NCI-H1092 treated with DMSO at 0.1 percent for 48 hours (cell line): ENCODE results near the gene LCN6.
"Not testable (repeated sequence)": the region's sequence is repeated elsewhere in the genome, so short reads cannot be mapped to it uniquely, and the experiment has no call there.

ENCODE experiments used
- DNase-seq: peaks from one replicate; lab custom pipeline; 2025; lab: John Stamatoyannopoulos, UW

The LCN6 gene

DNA sequence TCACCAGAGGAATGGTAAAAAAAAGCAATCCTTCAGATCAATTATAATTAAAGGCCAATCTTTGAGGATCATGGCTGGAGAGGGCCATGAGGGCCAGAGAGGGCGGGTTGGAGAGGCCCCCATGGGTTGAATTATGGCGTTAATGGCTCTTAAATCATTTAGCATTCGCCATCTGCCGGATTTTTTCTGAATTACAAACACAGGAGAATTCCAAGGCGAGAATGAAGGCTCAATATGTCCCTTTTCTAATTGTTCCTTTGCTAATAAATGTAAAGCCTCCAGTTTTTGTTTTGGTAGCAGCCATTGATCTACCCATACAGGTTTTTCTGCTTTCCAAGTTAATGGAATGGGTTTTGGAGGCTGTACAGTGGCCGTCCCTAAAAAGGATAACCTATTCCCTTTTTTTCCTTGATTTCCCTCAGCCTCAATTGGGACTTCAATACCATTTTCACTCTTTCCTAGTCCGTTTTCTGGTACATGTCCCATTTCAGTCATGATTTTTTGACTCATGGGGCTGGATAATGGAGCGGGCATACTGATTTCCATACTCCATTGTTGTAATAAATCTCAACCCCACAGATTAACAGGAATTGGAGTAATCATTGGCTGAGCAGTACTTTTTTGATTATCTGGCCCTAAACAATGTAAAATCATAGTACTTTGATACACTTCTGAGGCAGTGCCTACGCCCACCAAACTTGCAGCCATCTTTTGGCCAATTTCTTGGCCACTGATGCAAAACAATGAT lies 36.1 kb upstream of the LCN6 start:
- peak; percentile 24 for DNase-seq

DNA sequence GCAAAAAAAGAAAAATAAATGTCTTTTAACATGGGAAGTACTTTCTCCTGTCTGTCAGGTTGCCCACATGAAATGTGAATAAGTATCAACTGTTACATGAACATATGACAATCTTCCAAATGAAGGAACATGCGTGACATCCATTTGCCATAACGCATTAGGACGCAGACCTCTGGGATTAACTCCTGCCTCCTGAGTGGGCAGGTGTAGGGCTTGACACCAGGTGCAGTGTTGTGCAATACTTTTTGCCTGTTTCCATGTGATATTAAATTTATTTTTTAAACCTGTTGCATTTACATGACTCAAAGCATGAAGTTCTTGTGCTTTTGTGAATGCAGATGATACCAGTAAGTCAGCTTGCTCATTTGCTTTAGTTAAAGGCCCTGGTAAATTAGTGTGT lies 34.1 kb upstream of the LCN6 start:
- no peak for DNase-seq

DNA sequence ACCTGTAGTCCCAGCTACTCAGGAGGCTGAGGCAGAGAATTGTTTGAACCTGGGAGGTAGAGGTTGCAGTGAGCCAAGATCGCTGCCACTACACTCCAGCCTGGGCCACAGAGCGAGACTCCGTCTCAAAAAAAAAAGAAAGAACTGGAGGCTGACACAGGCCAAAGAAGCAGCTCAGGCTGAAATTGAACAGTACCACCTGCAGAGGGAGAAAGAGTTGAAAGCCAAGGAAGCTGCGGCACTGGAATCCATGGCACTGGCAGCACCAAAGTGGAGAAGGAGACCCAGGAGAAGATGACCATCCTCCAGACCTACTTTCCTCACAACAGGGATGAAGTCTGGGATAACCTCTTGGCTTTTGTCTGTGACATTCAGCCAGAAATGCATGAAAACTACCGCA lies 31.5 kb upstream of the LCN6 start:
- DNase-seq, result no peak

DNA sequence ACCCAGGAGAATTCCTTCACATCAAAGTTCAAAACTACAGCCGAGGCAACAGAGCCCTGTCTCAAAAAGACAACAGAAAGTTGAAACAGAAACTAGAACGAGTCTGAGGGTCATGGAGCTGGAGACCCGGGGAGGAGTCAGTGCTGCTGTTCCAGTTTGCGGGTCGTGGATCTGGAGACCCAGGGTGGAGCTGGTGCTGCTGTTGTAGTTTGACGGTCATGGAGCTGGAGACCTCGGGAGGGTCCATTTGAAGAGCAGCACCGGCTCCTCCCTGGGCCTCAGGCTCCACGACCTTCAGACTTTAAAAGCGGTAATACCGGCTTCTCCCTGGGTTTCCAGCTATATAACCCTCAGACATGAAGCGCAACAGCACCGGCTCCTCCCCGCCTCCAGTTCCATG lies 29.0 kb upstream of the LCN6 start:
- no peak for DNase-seq

DNA sequence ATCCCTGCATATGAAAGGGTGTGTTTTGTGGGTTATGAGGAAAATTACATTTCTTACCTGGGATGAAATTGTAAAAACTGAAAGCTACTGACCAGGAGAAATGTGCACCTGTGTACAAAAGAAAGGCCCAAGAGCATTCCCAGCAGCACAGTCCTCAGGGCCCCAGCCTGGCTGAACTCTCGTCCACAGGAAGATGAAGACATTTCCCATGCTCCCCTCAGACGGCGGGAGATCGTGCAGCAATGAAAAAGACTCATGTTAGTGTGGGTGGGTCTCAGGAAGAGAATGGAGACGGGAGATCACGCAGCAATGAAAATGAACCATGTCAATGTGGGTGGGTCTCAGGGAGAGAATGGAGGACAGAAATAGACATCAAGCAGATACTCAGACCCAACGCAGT lies 28.6 kb upstream of the LCN6 start:
- DNase-seq, result no peak

DNA sequence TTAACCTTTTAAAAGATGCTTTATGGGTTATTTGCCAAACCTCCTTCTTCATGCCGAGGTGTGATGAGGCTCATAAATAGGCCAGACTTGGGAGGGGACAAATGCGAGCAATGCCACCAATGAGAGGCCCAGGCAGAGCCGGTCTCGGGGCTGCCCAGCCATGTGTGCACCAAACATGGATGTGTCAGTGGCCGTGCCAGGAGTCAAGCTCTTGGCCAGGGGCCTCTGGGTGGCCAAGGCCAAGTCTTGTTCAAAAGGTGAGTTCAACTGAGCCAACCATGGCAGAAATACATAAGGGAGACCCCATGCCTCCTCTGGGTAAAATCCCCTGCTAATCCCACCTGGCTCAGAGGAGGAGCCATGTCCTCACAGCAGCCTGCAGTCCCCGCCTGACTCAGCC lies 26.9 kb upstream of the LCN6 start:
- DNase-seq, result no peak

DNA sequence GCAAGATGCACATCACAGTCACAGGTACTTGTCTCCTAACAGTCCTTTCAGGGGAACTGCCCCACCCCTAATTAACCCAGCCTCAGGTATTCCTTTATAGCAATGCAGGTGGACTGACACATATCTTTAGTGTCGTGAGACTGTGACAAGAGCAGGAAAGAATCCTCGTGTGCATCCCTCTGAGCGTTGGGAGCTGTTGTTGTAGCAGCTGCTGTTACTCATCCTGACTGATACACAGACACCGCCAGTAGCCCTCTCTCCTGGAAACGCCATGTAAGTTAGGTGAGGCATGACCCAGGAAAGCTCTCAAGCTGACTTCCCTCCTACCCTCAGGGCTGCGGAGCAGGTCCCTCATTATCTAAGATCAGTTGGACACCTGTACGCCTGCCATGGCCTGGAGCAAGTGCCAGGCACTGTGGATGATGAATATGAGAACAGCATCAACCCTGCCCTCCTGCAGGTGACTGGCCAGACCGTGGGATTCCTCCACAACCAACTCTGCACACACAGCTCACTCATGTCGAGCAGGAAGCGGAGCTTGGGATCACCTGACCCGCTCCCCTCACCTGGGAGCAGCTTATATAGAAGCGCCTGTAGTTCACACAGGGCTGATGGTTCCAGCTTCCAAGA lies 26.2 kb upstream of the LCN6 start:
- no peak for DNase-seq

DNA sequence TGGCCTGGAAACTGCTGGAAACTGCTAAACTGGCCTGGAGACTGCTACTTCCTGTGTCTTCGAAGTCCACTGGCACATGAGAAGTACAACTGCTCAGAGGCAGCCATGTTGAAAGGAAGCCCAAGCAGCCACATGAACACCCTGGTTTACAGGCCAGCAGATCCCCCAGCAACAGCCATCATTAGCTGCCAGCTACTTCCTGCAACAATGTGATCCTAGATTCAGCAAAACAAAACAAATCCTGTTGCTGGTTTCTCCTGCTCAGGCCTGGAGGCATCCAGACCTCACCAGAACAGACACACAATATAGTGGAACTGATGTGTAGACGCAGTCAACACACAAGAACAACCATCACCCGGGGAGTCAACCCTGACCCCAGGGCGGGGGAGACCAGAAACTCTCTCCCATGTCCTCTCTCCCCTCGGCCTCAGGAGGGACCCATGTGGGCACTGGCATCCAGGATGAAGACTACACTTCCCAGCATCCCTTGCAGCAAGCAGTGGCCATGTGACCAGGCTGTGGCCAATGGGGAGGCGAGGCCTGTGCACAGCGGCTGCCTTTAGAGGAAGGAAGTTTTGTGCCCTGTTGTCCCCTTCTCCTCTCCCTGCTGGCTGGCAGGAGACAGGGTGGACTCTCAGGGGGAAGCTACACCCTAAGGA lies 25.2 kb upstream of the LCN6 start:
- no peak for DNase-seq

DNA sequence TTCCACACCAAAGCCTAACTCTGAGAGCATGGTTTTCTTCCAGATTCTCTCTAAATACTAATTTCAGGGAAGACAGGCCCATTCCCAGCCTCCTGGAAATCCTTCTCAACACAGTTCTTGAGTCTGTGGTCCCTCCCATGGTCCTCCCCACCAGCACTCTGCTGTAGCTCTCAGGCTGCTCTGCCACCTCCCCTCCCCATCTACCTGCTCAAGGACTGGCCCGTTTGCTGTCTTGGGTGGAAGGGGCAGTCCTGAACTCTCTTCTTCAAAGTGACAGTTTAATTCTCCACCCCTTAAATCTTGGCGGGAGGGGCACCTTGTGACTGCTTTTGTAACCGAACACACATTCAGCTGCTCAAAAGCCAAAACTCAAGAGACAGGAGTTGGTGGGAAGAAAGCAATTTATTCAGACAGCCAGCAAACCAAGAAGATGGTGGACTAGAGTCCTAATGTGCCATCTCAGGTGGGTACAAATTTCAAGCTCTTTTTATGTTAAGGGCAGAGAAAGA lies 23.6 kb upstream of the LCN6 start:
- DNase-seq, result no peak

DNA sequence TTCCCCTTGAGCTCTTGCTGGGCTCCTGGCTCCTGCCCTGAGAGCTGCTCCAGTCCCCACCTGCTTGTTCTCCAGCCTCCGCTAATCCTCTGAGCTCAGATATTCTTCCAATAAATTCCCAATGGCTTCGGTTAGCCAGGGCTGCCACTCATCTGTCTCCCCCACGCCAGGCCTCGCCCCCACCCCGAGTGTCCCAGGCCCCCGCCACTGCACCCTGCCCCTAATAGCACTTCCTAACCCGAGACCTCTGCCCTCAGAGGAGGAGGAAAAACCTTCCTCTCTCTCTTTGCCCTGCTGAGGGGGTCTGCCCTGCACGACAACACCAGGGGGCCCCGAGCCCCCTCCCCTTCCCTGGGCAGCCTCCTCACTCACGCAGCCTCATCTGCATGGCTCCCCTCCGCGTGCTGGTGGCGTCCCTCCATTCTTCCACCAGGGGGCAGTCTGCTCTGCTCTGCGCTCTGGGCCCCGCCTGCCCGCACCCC lies 21.4 kb upstream of the LCN6 start:
- DNase-seq, result peak; percentile 32

DNA sequence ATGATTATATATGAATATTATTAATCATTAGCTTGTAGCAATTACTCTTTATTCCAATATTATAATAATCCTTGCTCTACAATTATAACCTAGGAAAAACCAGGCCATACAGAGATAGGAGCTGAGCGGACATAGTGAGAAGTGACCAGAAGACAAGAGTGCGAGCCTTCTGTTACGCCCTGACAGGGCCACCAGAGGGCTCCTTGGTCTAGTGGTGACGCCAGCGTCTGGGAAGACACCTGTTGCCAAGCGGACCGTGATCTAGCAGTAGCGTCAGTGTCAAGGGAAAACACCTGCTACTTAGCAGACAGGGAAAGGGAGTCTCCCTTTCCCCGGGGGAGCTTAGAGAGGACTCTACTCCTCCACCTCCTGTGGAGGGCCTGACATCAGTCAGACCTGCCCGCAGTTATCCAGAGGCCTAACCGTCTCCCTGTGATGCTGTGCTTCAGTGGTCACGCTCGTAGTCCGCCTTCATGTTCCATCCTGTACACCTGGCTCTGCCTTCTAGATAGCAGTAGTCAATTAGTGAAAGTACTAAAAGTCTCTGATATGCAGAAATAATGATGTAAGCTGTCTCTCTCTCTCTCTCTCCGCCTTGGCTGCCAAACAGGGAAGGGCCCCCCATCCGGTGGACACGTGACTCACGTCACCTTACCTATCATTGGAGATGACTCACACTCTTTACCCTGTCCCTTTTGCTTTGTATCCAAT lies 18.2 kb upstream of the LCN6 start:
- peak; percentile 34 for DNase-seq

DNA sequence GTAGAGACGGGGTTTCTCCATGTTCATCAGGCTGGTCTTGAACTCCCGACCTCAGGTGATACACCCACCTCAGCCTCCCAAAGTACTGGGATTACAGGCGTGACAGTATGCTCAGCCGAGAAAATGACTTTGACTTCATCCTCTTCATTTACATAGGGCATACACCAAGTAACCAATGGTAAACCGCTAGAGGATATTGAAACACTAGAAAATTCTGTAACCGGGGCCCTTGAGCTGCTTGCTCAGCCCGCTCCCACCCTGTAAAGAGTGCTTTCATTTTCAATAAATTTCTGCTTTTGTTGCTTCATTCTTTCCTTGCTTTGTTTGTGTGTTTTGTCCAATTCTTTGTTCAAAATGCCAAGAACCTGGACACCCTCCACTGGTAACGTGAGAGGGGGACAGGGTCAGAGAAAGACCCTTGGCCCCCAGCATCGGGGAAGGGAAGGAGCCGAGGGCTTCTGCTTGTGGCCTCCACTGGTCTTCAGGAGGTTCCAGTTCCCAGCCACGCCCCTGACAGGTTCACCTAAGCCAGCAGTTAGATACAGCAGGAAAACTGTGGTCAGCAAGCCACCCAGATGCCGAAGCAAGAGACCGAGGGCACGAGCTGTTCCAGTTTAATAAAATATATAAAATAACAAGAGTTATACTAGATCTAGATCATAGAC lies 17.6 kb upstream of the LCN6 start:
- not testable (repeated sequence) for DNase-seq

DNA sequence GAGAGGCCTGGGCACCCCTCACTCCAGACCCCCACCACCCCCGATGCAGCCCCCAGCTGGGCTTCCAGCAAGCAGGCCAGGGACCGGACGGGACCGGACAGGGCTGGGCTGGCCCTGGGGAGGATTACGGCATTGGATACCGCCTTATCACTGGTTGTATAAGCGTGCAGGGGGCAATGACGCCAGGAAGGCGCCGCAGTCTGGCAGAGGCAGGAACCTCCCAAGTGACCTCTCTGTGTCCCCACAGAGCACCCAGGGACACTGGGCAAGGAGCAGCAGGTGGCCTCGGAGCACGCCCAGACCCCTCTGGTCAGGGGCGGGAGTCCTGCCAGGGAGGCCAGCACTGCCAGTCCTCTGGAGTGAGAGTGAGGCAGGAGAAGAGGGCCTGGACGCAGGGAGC lies 16.7 kb upstream of the LCN6 start:
- no peak for DNase-seq

DNA sequence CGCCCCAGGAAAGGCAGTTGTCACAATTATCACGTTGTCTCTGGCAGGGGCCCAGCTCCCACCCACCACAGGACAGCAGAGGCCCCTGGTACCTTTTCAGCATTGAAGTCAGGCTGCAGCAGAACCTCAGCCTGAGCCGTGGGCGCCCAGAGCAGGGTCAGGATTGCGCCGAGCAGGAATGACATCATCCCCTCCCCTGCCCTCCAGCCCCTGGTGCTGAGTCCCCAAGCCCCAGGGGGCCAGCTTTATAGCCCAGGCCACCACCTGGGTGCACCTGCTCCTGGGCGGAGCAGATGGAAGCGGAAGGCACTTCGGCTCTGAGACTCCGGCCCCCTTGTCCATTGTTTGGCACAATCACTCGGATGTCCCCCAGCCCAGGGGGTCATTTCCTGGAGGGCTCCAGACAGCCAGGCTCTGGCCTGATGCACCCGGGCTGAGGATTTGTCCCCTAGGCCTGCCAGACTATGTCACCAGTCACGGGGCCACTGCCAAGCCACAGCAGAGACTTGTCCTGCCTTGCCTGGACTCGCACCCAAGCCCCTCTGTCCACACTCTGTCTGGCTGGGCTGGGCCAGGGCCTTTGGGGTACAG lies 16.1 kb upstream of the LCN6 start, which contains the start of gene LCN15:
LCN15 (minus strand) TSS at position 218 of the 591 bp plus-strand sequence; CDS start at position 188, 30 bp downstream.
- DNase-seq, result peak; percentile 50

DNA sequence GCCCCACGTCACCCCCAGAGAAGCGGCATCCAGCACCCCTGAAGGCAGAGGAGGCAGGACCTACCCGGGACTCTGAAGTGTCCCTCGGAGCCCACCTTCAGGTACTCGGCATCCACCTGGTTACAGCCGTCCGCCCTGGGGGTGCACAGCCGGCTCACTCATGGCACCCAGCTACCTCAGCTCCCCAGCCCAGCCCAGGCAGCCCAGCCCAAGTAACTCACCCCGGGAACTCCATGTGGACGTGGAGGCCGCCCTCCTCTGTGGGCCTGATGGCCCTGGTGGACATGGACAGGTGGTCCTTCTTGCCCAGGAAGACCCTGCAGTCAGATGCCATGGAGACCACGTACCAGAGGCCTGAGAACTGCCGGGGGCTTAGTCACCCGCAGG lies 15.3 kb upstream of the LCN6 start:
- no peak for DNase-seq

DNA sequence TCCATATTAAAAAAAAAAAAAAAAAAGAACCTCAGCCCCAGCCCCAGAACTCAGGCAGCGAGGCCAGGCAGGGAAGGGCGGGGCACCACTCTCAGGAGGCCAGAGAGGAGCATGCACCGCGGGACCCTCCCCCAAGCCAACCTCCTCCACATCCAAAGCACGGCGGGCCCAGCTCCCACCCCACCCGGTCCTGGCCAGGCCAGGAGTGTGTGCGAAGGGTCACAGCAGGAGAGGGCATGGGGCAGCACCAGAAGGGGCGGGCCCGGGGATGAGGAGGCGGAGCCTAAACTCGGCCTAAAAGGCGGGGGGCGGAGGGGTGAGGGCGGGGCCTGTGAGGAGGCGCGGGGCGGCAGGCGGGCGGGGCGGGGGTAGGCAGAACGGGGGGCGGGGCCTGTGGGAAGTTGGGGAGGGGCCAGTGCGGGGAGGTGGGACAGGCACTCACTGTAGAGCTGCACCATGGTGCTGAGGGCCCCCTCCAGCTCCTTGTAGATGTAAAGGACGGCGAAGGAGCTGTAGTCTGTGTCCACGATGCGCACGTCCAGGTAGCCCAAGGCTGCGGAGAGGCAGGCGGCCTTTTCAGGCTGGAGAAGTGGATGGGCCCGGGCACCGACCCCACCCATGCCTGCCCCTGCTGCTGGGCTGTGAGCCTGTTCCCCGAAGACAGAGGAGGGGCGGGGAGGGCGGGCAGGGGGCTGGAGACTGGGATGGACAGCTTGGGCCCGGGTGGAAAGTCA lies 14.8 kb upstream of the LCN6 start:
- DNase-seq, result no peak

DNA sequence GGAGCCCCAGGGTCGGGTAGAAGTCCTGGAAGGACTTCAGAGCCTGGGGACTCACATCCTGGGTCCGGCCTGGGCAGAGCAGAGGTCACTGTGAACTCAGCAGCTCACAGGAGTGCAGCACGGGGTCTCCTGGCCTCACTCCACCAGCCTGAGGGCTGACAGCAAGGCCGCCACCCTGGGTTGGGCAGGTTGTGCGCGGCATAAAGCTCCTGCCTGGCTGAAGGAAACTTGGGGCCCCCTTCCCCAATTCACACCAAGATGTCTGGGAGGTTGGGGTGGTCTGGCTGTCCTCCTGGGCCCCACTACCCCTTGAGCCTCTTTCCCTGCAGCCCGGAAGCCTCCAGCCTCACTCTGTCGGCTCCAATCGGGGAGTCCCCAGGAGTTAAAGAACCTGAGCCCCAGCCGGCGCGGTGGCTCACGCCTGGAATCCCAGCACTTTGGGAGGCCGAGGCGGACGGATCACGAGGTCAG lies 13.9 kb upstream of the LCN6 start:
- DNase-seq, result no peak

DNA sequence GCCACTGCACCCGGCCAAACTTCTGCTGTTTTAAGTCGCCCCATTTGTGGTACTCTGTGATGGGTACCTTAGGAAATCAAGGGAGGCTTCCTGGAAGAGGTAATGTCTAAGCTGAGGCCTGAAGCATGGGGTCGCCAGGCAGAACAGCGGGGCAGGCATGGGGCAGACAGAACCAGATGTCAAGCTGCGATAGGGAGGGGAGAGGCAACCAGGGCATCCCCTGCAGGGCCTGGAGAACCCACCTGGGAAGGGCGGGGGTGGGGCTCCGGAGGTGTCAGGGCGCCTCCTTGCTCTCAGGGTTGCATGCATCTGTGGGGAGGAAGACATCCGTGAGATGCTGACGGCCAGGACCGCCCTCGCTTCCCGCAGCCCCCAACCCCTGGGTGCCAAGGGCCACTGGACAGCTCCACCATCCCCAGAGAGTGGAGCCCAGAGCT lies 13.2 kb upstream of the LCN6 start:
- no peak for DNase-seq

DNA sequence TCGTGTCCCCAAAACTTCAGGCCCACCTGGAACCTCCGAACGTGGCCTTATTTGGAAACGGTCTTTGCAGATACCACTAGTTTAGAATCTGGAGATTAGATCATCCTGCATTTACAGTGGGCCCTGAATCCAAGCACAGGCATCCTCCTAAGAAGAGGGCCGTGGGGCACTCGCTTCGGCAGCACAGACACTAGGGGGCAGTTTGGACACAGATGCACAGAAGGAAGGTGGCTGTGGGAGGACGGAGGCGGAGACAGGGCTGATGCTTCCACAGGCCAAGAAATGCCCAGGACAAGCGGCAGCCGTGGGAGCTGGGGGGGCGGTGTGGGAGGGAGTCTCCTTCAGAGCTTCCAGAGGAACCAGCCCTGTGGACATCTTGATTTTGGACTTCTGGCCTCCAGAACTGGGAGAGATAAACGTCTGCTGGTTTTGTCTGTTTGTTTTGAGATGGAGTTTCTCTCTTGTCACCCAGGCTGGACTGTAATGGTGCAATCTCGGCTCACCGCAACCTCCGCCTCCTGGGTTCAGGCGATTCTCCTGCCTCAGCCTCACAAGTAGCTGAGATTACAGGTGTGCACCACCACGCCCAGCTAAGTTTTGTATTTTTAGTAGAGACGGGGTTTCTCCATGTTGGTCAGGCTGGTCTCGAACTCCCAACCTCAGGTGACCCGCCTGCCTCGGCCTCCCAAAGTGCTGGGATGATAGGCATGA lies 12.7 kb upstream of the LCN6 start:
- DNase-seq, result peak; percentile 34

DNA sequence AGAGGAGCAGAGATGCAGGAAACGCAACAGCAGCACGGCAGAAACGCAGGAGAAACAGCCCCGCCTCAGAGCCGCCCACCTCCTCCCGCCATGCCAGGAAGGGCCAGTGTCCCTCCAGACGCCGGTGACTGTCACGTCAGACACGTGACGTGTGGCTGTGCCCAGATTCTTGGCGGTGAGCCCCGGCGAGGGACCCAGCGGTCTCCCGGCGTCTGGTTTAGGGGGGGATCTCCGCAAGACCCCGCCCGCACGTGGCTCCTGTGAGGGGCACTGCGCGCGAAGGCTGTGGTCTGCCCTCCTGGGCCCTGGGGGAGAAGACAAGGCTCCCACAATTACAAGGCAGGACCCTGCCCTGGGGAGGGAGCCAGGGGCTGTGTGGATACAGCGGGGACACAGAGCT lies 12.1 kb upstream of the LCN6 start:
- DNase-seq, result no peak
